ENCODE data around the gene GHRL.
A peak's percentile ranks its signal among the peaks of the same experiment; 100 is the strongest.

Gene GHRL

GRCh38 chr3:10327592-10327991, 34.8 kb upstream of the GHRL start:
- H3K4me3 ChIP-seq (ENCODE audit: low read depth, low read length): no peak overlapping the region
- H3K36me3 ChIP-seq (ENCODE audit: control insufficient read depth, insufficient read depth, low read length): no peaks in the 10 kb centered on the region
- H3K9me3 ChIP-seq (ENCODE audit: control insufficient read depth, insufficient read depth, low read length): no peaks in the 10 kb centered on the region
- H3K27ac ChIP-seq (ENCODE audit: low read depth, low read length): no peak overlapping the region
- no peak overlapping the region for H3K9ac ChIP-seq (ENCODE audit: low read depth, low read length)
- H3K4me1 ChIP-seq (ENCODE audit: control insufficient read depth, insufficient read depth, low read length): no peaks in the 10 kb centered on the region
- H3K27me3 ChIP-seq (ENCODE audit: control insufficient read depth, insufficient read depth, low read length): no peaks in the 10 kb centered on the region

GRCh38 chr3:10322352-10322710, 29.6 kb upstream of the GHRL start:
- Histone ChIP-seq H3K36me3 (ENCODE audit: control insufficient read depth, insufficient read depth, low read length) (peaks cover 22% of the 10 kb centered on the region), H3K9me3 (ENCODE audit: control insufficient read depth, insufficient read depth, low read length) (no peaks in the 10 kb centered on the region), H3K27ac (ENCODE audit: low read depth, low read length) (no peak overlapping the region), H3K4me1 (ENCODE audit: control insufficient read depth, insufficient read depth, low read length) (no peaks in the 10 kb centered on the region; the same call in 1 of the 2 replicates), H3K4me3 (ENCODE audit: low read depth, low read length) (no peak overlapping the region), H3K27me3 (ENCODE audit: control insufficient read depth, insufficient read depth, low read length) (no peaks in the 10 kb centered on the region), H3K9ac (ENCODE audit: low read depth, low read length) (no peak overlapping the region)

DNA sequence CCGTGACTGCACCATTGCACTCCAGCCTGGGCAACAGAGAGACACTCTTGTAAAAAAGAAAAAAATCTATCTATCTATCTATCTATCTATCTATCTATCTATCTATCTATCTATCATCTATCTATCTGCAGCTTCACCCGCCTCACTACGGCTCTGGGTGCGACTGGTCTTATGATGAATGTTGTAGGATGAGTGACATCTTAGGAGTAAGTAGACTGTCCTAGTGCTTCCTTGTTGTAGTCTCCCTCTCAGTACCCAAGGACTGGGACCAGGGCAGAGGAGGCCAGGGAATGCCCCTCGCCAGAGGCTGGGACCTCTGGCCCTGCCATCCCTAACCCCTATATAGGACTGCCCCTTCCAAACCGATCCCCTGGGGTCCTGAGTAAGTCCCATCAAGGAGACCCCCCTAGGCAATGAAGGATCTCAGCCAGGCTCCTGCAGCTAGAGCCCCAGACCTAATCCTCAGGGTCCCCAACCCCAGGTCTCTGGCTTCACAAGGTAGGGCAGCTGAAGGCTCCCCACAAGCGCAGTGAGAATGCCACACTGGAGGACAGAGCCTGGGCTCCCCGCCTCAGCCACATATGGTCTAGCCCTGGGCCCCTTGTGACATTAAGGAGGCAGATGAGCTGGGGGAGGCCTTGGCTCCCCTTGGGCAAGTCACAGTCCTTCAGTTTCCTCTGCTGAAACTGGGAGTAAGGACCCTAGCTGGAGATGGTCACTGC, 29.0 kb upstream of the GHRL start:
- H3K36me3 ChIP-seq (ENCODE audit: control insufficient read depth, insufficient read depth, low read length): peaks cover 27% of the 10 kb centered on the region
- no peak overlapping the region for H3K9ac ChIP-seq (ENCODE audit: low read depth, low read length)
- H3K27ac ChIP-seq (ENCODE audit: low read depth, low read length): no peak overlapping the region
- H3K4me1 ChIP-seq (ENCODE audit: control insufficient read depth, insufficient read depth, low read length): no peaks in the 10 kb centered on the region; the same call in 1 of the 2 replicates
- H3K9me3 ChIP-seq (ENCODE audit: control insufficient read depth, insufficient read depth, low read length): no peaks in the 10 kb centered on the region
- no peak overlapping the region for H3K4me3 ChIP-seq (ENCODE audit: low read depth, low read length)
- no peaks in the 10 kb centered on the region for H3K27me3 ChIP-seq (ENCODE audit: control insufficient read depth, insufficient read depth, low read length)

- Histone ChIP-seq H3K27ac (ENCODE audit: low read depth, low read length) (peak overlapping the region; percentile 74), H3K9ac (ENCODE audit: low read depth, low read length) (peak overlapping the region; percentile 92), H3K27me3 (ENCODE audit: control insufficient read depth, insufficient read depth, low read length) (no peaks in the 10 kb centered on the region), H3K4me3 (ENCODE audit: low read depth, low read length) (peak overlapping the region; percentile 93), H3K9me3 (ENCODE audit: control insufficient read depth, insufficient read depth, low read length) (no peaks in the 10 kb centered on the region), H3K36me3 (ENCODE audit: control insufficient read depth, insufficient read depth, low read length) (peaks cover 39% of the 10 kb centered on the region), H3K4me1 (ENCODE audit: control insufficient read depth, insufficient read depth, low read length) (no peaks in the 10 kb centered on the region; the same call in 1 of the 2 replicates)
Observed at GRCh38 chr3:10320320-10320677, 27.6 kb upstream of the GHRL start.

- no peaks in the 10 kb centered on the region; the same call in 1 of the 2 replicates for H3K4me1 ChIP-seq (ENCODE audit: control insufficient read depth, insufficient read depth, low read length)
- peak overlapping the region; percentile 93 for H3K4me3 ChIP-seq (ENCODE audit: low read depth, low read length)
- peaks cover 43% of the 10 kb centered on the region for H3K36me3 ChIP-seq (ENCODE audit: control insufficient read depth, insufficient read depth, low read length)
- H3K9me3 ChIP-seq (ENCODE audit: control insufficient read depth, insufficient read depth, low read length): no peaks in the 10 kb centered on the region
- H3K27ac ChIP-seq (ENCODE audit: low read depth, low read length): no peak overlapping the region
- H3K27me3 ChIP-seq (ENCODE audit: control insufficient read depth, insufficient read depth, low read length): no peaks in the 10 kb centered on the region
- peak overlapping the region; percentile 92 for H3K9ac ChIP-seq (ENCODE audit: low read depth, low read length)
Observed at GRCh38 chr3:10319804-10320203, 27.1 kb upstream of the GHRL start.

DNA sequence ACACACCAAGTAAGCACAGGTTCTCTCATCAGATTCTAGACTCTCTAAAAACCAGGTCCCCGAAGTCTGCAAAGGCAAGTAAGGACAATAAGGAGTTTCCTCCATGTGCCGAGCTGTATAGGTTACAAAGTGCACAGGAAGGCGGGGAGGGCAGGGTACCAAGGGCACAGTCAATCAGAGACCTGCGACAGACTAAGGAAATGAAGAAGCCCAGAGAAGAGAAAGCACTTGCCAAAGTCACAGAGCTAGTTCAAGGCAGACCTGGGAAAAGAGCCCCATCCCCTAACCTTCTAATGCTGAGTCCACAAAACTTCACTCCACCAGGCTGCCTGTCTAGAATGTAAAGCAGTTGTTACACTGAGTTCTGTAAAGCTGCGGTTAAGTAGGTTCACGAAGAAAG, 26.5 kb upstream of the GHRL start:
- H3K4me3 ChIP-seq (ENCODE audit: low read depth, low read length): peak overlapping the region; percentile 23
- H3K9ac ChIP-seq (ENCODE audit: low read depth, low read length): no peak overlapping the region
- H3K36me3 ChIP-seq (ENCODE audit: control insufficient read depth, insufficient read depth, low read length): peaks cover 49% of the 10 kb centered on the region
- H3K27me3 ChIP-seq (ENCODE audit: control insufficient read depth, insufficient read depth, low read length): no peaks in the 10 kb centered on the region
- H3K9me3 ChIP-seq (ENCODE audit: control insufficient read depth, insufficient read depth, low read length): no peaks in the 10 kb centered on the region
- no peaks in the 10 kb centered on the region; the same call in 1 of the 2 replicates for H3K4me1 ChIP-seq (ENCODE audit: control insufficient read depth, insufficient read depth, low read length)
- no peak overlapping the region for H3K27ac ChIP-seq (ENCODE audit: low read depth, low read length)

- no peak overlapping the region for H3K27ac ChIP-seq (ENCODE audit: low read depth, low read length)
Observed at GRCh38 chr3:10317961-10318350, 25.2 kb upstream of the GHRL start.

GRCh38 chr3:10317311-10317960, 24.7 kb upstream of the GHRL start:
- no peaks in the 10 kb centered on the region; the same call in 1 of the 2 replicates for H3K4me1 ChIP-seq (ENCODE audit: control insufficient read depth, insufficient read depth, low read length)
- no peaks in the 10 kb centered on the region for H3K9me3 ChIP-seq (ENCODE audit: control insufficient read depth, insufficient read depth, low read length)
- H3K4me3 ChIP-seq (ENCODE audit: low read depth, low read length): no peak overlapping the region
- H3K27me3 ChIP-seq (ENCODE audit: control insufficient read depth, insufficient read depth, low read length): no peaks in the 10 kb centered on the region
- H3K36me3 ChIP-seq (ENCODE audit: control insufficient read depth, insufficient read depth, low read length): peaks cover 67% of the 10 kb centered on the region
- H3K9ac ChIP-seq (ENCODE audit: low read depth, low read length): no peak overlapping the region
- H3K27ac ChIP-seq (ENCODE audit: low read depth, low read length): no peak overlapping the region

More at GRCh38 chr3:10317961-10318350, 25.2 kb upstream of the GHRL start:
- Histone ChIP-seq H3K27me3 (ENCODE audit: control insufficient read depth, insufficient read depth, low read length) (no peaks in the 10 kb centered on the region), H3K36me3 (ENCODE audit: control insufficient read depth, insufficient read depth, low read length) (peaks cover 62% of the 10 kb centered on the region), H3K9me3 (ENCODE audit: control insufficient read depth, insufficient read depth, low read length) (no peaks in the 10 kb centered on the region), H3K9ac (ENCODE audit: low read depth, low read length) (no peak overlapping the region), H3K4me1 (ENCODE audit: control insufficient read depth, insufficient read depth, low read length) (no peaks in the 10 kb centered on the region; the same call in 1 of the 2 replicates), H3K4me3 (ENCODE audit: low read depth, low read length) (no peak overlapping the region)

- H3K9ac ChIP-seq (ENCODE audit: low read depth, low read length): no peak overlapping the region
- H3K4me3 ChIP-seq (ENCODE audit: low read depth, low read length): no peak overlapping the region
- H3K36me3 ChIP-seq (ENCODE audit: control insufficient read depth, insufficient read depth, low read length): peaks cover 83% of the 10 kb centered on the region
- H3K9me3 ChIP-seq (ENCODE audit: control insufficient read depth, insufficient read depth, low read length): no peaks in the 10 kb centered on the region
- H3K4me1 ChIP-seq (ENCODE audit: control insufficient read depth, insufficient read depth, low read length): no peaks in the 10 kb centered on the region; the same call in 1 of the 2 replicates
- H3K27me3 ChIP-seq (ENCODE audit: control insufficient read depth, insufficient read depth, low read length): no peaks in the 10 kb centered on the region
- H3K27ac ChIP-seq (ENCODE audit: low read depth, low read length): no peak overlapping the region
Observed at GRCh38 chr3:10315771-10316344, 23.1 kb upstream of the GHRL start.

- Histone ChIP-seq H3K4me3 (ENCODE audit: low read depth, low read length) (no peak overlapping the region), H3K27me3 (ENCODE audit: control insufficient read depth, insufficient read depth, low read length) (no peaks in the 10 kb centered on the region), H3K36me3 (ENCODE audit: control insufficient read depth, insufficient read depth, low read length) (peaks cover 90% of the 10 kb centered on the region), H3K4me1 (ENCODE audit: control insufficient read depth, insufficient read depth, low read length) (no peaks in the 10 kb centered on the region; the same call in 1 of the 2 replicates), H3K27ac (ENCODE audit: low read depth, low read length) (no peak overlapping the region), H3K9ac (ENCODE audit: low read depth, low read length) (no peak overlapping the region), H3K9me3 (ENCODE audit: control insufficient read depth, insufficient read depth, low read length) (no peaks in the 10 kb centered on the region)
Observed at GRCh38 chr3:10315101-10315500, 22.4 kb upstream of the GHRL start.

DNA sequence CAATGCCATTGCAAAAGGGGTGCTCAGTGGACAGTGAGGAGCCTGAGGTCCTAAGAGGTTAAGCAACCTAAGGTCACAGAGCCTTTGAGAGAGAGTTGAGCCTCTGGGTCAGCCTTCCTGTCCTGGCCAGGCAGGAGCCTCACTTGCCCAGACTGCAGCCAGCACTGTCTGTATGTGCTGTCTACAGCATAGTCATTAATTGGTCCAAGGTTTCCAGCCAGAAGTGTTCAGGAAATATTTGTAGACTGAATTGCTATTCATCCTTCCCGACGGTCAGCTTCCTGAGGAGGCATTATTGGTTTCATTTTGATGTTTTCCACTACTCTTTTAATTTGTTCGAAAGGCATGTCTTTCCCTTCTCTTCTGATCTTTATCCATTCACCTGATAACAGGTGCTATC, 20.1 kb upstream of the GHRL start:
- H3K9me3 ChIP-seq (ENCODE audit: control insufficient read depth, insufficient read depth, low read length): no peaks in the 10 kb centered on the region
- H3K4me3 ChIP-seq (ENCODE audit: low read depth, low read length): no peak overlapping the region
- no peaks in the 10 kb centered on the region for H3K4me1 ChIP-seq (ENCODE audit: control insufficient read depth, insufficient read depth, low read length)
- H3K27me3 ChIP-seq (ENCODE audit: control insufficient read depth, insufficient read depth, low read length): no peaks in the 10 kb centered on the region
- H3K36me3 ChIP-seq (ENCODE audit: control insufficient read depth, insufficient read depth, low read length): peaks cover 96% of the 10 kb centered on the region
- H3K27ac ChIP-seq (ENCODE audit: low read depth, low read length): no peak overlapping the region
- no peak overlapping the region for H3K9ac ChIP-seq (ENCODE audit: low read depth, low read length)
